HCT116 (cell line): ENCODE results near the gene USP36. TPM values are rescaled to one million over a fixed set of nuclear protein-coding genes. Genes with fewer than 3 reads are reported as not detected.

ENCODE experiments used
- ATAC-seq: fragments of 200-7000 bp; cut with Tn5 transposase; 2 replicates; pipeline ENCODE4 v1.9.1; 2020; ENCODE audit warnings: mild to moderate bottlenecking, moderate library complexity
- BruUV-seq: library from RNA; stranded (reverse); fragments of 400-500 nt; replicated peaks from 2 replicates; lab custom pipeline; 2021; lab: Mats Ljungman, UMichigan
- CTCF ChIA-PET: fragments of 300-600 bp; sonication (Branson Sonifier 250); formaldehyde crosslinking; loops from one replicate; lab custom pipeline; 2021; ENCODE audit warnings: antibody characterized with exemption; lab: Charles Lee
- POLR2A ChIA-PET: fragments of 300-600, 350-600 bp; sonication (Branson Sonifier 250); formaldehyde crosslinking; loops from one replicate; lab custom pipeline; 2021; ENCODE audit warnings: antibody characterized with exemption; lab: Charles Lee
- RAD21 ChIA-PET, 2 experiments: fragments of 300-600 bp; sonication (Branson Sonifier 250); formaldehyde crosslinking; loops; one replicate each; lab custom pipeline; 2023; ENCODE audit warnings: low total read pairs in 2 of 2; ENCODE audit not compliant: uncharacterized antibody in 2 of 2, unreplicated experiment in 2 of 2, low non-redundant PET in 1 of 2; lab: Charles Lee
- DNase-seq: peaks from one replicate; pipeline ENCODE4 v3.0.0-alpha.2; 2010; ENCODE audit warnings: low read depth, low spot score
- H2AFZ ChIP-seq: fragments of 200-600 bp; shearing (Covaris generic), sonication (generic); 2 replicates; pipeline ENCODE4 v1.6.1; 2017; ENCODE audit warnings: low read depth, mixed run types, mixed read lengths, antibody characterized with exemption, low read length; ENCODE audit not compliant: poor library complexity, severe bottlenecking
- H3K27ac ChIP-seq: 2 replicates; pipeline ENCODE4 v1.5.1; 2012; ENCODE audit warnings: low read depth, low read length
- H3K27me3 ChIP-seq: fragments of 200-600 bp; sonication (generic); 2 replicates; pipeline ENCODE4 v1.6.1; 2016; ENCODE audit warnings: mixed run types, low read length, mixed read lengths; ENCODE audit not compliant: insufficient read depth
- H3K36me3 ChIP-seq, 2 experiments: fragments of 200-500 bp in 1 of 2; fragments of 200-600 bp in 1 of 2; sonication (Bioruptor generic) in 1 of 2; sonication (generic) in 1 of 2; 2 replicates each; pipeline versions ENCODE4 v1.5.1 to v1.6.1; 2014 to 2016; ENCODE audit warnings: low read length in 2 of 2, inconsistent platforms in 1 of 2, mixed read lengths in 1 of 2, mixed run types in 1 of 2; ENCODE audit not compliant: insufficient read depth in 2 of 2, control insufficient read depth in 1 of 2
- H3K4me1 ChIP-seq, 2 experiments: fragments of 200-600 bp in 1 of 2; sonication (generic) in 1 of 2; 2 replicates each; pipeline versions ENCODE4 v1.5.1 to v1.6.1; 2012 to 2017; ENCODE audit warnings: low read length in 2 of 2, inconsistent platforms in 1 of 2, mild to moderate bottlenecking in 1 of 2, mixed read lengths in 1 of 2, mixed run types in 1 of 2, moderate library complexity in 1 of 2; ENCODE audit not compliant: insufficient read depth in 2 of 2, control insufficient read depth in 1 of 2
- H3K4me2 ChIP-seq: fragments of 200-600 bp; sonication (generic); 2 replicates; pipeline ENCODE4 v1.6.1; 2017; ENCODE audit warnings: mixed run types, low read length, mixed read lengths
- H3K4me3 ChIP-seq, 2 experiments: fragments of 200-600 bp in 1 of 2; sonication (generic) in 1 of 2; replicated peaks in 1 of 2; 2 replicates each; pipeline ENCODE4 v1.5.1; 2011 to 2016; ENCODE audit warnings: low read length in 2 of 2, control low read depth in 1 of 2, low read depth in 1 of 2, mild to moderate bottlenecking in 1 of 2, mixed read lengths in 1 of 2, mixed run types in 1 of 2
- H3K79me2 ChIP-seq: fragments of 200-600 bp; sonication (generic); 2 replicates; pipeline ENCODE4 v1.6.1; 2017; ENCODE audit warnings: mild to moderate bottlenecking, mixed run types, low read length, moderate library complexity, mixed read lengths; ENCODE audit not compliant: insufficient read depth
- H3K9ac ChIP-seq: fragments of 200-600 bp; sonication (generic); 2 replicates; pipeline ENCODE4 v1.6.1; 2016; ENCODE audit warnings: low read length, mixed read lengths
- H3K9me2 ChIP-seq: fragments of 200-600 bp; sonication (generic), shearing (Covaris generic); 2 replicates; pipeline ENCODE4 v1.6.1; 2017; ENCODE audit warnings: mixed run types, mild to moderate bottlenecking, moderate library complexity; ENCODE audit not compliant: insufficient read depth
- H3K9me3 ChIP-seq, 2 experiments: fragments of 200-500 bp in 1 of 2; fragments of 200-600 bp in 1 of 2; sonication (Bioruptor generic) in 1 of 2; sonication (generic) in 1 of 2; 2 replicates each; pipeline ENCODE4 v1.6.1; 2014 to 2017; ENCODE audit warnings: low read length in 2 of 2, mixed read lengths in 2 of 2, inconsistent platforms in 1 of 2, low read depth in 1 of 2, mild to moderate bottlenecking in 1 of 2, mixed run types in 1 of 2, moderate library complexity in 1 of 2; ENCODE audit not compliant: control insufficient read depth in 1 of 2, insufficient read depth in 1 of 2
- H4K20me1 ChIP-seq: fragments of 200-600 bp; sonication (generic), shearing (Covaris generic); 2 replicates; pipeline ENCODE4 v1.6.1; 2017; ENCODE audit warnings: mixed run types, mild to moderate bottlenecking, moderate library complexity; ENCODE audit not compliant: insufficient read depth
- CBX3 ChIP-seq: IDR thresholded peaks from 2 replicates; pipeline ENCODE4 v1.6.1; 2012; ENCODE audit warnings: low read depth
- EGR1 ChIP-seq: IDR thresholded peaks from 2 replicates; pipeline ENCODE4 v1.6.1; 2012; ENCODE audit warnings: low read depth
- EZH2 ChIP-seq: fragments of 200-600 bp; sonication (generic); IDR thresholded peaks from 2 replicates; pipeline ENCODE4 v1.6.1; 2017; ENCODE audit warnings: antibody characterized with exemption, mixed run types
- EZH2phosphoT487 ChIP-seq: fragments of 200-600 bp; IDR thresholded peaks from 2 replicates; pipeline ENCODE4 v1.6.1; 2018; ENCODE audit warnings: antibody characterized with exemption, borderline replicate concordance
- MAX ChIP-seq: IDR thresholded peaks from 2 replicates; pipeline ENCODE4 v1.6.1; 2012
- POLR2AphosphoS5 ChIP-seq: IDR thresholded peaks from 2 replicates; pipeline ENCODE4 v1.6.1; 2011; ENCODE audit warnings: mild to moderate bottlenecking, low read depth, low read length, moderate library complexity
- RAD21 ChIP-seq: IDR thresholded peaks from 2 replicates; pipeline ENCODE4 v1.6.1; 2012; ENCODE audit warnings: low read depth, mild to moderate bottlenecking
- SIN3A ChIP-seq: IDR thresholded peaks from 2 replicates; pipeline ENCODE4 v1.6.1; 2012; ENCODE audit warnings: low read depth
- SP1 ChIP-seq: IDR thresholded peaks from 2 replicates; pipeline ENCODE4 v1.6.1; 2012; ENCODE audit warnings: low read depth
- TCF7L2 ChIP-seq: IDR thresholded peaks from 2 replicates; pipeline ENCODE4 v1.7.0; 2011; ENCODE audit warnings: borderline replicate concordance, inconsistent platforms; ENCODE audit not compliant: insufficient read depth, insufficient read length; ENCODE audit errors: extremely low read depth
- ZFX ChIP-seq: fragments of 450-650 bp; IDR thresholded peaks from 2 replicates; pipeline ENCODE4 v1.6.1; 2017
- ZNF274 ChIP-seq: fragments of 200-500 bp; sonication (Bioruptor generic); IDR thresholded peaks from 2 replicates; pipeline ENCODE4 v1.6.1; 2014; ENCODE audit warnings: mild to moderate bottlenecking, low read depth, low read length, inconsistent platforms
- intact Hi-C: fragments of 100-400 bp; cut with micrococcal nuclease; formaldehyde crosslinking; loops from 2 replicates; pipeline ENCODE4 v1.10.0; 2022
- total RNA-seq: library from RNA; stranded (reverse); gene quantifications from one replicate; pipeline ENCODE4 v1.2.1, GENCODE V29; 2021; ENCODE audit not compliant: unreplicated experiment
- TF ChIP-seq, protein P1 (sequence below), 3 experiments: fragments of 200-600 bp in 1 of 3; sonication (generic) in 1 of 3; IDR thresholded peaks in 2 of 3; conservative IDR thresholded peaks in 1 of 3; 2 replicates each; pipeline ENCODE4 v1.5.1; 2012 to 2017; ENCODE audit warnings: low read depth in 2 of 3, low read length in 2 of 3, antibody characterized with exemption in 1 of 3, borderline replicate concordance in 1 of 3, control low read depth in 1 of 3, mild to moderate bottlenecking in 1 of 3, mixed read lengths in 1 of 3, mixed run types in 1 of 3, moderate library complexity in 1 of 3; ENCODE audit not compliant: insufficient read depth in 1 of 3
- TF ChIP-seq, protein P2 (sequence below): IDR thresholded peaks from 2 replicates; pipeline ENCODE4 v1.6.1; 2012; ENCODE audit warnings: low read depth

The USP36 gene
- total RNA-seq, 1 experiment from 2014 or later: 104 TPM

- Histone ChIP-seq H3K9ac (no peak overlapping the region), H3K79me2 (peaks cover 56% of the 10 kb centered on the region), H3K36me3 (peaks cover 79 to 90% of the 10 kb centered on the region in 2 experiments), H2AFZ (no peak overlapping the region), H3K27ac (no peak overlapping the region), H3K4me2 (no peak overlapping the region), H3K9me3 (no peaks in the 10 kb centered on the region)
- RAD21 ChIA-PET: no interaction called here
- no peak for DNase-seq
- no peak for ATAC-seq
- POLR2A ChIA-PET: no interaction called here
- CTCF ChIA-PET: no interaction called here
- BruUV-seq: no TSS peak
- TF ChIP-seq, protein P1, sequence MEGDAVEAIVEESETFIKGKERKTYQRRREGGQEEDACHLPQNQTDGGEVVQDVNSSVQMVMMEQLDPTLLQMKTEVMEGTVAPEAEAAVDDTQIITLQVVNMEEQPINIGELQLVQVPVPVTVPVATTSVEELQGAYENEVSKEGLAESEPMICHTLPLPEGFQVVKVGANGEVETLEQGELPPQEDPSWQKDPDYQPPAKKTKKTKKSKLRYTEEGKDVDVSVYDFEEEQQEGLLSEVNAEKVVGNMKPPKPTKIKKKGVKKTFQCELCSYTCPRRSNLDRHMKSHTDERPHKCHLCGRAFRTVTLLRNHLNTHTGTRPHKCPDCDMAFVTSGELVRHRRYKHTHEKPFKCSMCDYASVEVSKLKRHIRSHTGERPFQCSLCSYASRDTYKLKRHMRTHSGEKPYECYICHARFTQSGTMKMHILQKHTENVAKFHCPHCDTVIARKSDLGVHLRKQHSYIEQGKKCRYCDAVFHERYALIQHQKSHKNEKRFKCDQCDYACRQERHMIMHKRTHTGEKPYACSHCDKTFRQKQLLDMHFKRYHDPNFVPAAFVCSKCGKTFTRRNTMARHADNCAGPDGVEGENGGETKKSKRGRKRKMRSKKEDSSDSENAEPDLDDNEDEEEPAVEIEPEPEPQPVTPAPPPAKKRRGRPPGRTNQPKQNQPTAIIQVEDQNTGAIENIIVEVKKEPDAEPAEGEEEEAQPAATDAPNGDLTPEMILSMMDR (IDR thresholded peaks at IDR 0.05 in 2 of 3, conservative IDR thresholded peaks at IDR 0.05 in 1 of 3; ENCODE audit: borderline replicate concordance in 1 of 3, insufficient read depth in 1 of 3, low read depth in 2 of 3, low read length in 2 of 3): no peak
- TF ChIP-seq MAX (no peak), TCF7L2 (no peak), SP1 (no peak), EGR1 (no peak), ZNF274 (no peak), EZH2phosphoT487 (no peak), ZFX (no peak), SIN3A (no peak), CBX3 (no peak), EZH2 (no peak), RAD21 (no peak), POLR2AphosphoS5 (no peak)
- TF ChIP-seq, protein P2, sequence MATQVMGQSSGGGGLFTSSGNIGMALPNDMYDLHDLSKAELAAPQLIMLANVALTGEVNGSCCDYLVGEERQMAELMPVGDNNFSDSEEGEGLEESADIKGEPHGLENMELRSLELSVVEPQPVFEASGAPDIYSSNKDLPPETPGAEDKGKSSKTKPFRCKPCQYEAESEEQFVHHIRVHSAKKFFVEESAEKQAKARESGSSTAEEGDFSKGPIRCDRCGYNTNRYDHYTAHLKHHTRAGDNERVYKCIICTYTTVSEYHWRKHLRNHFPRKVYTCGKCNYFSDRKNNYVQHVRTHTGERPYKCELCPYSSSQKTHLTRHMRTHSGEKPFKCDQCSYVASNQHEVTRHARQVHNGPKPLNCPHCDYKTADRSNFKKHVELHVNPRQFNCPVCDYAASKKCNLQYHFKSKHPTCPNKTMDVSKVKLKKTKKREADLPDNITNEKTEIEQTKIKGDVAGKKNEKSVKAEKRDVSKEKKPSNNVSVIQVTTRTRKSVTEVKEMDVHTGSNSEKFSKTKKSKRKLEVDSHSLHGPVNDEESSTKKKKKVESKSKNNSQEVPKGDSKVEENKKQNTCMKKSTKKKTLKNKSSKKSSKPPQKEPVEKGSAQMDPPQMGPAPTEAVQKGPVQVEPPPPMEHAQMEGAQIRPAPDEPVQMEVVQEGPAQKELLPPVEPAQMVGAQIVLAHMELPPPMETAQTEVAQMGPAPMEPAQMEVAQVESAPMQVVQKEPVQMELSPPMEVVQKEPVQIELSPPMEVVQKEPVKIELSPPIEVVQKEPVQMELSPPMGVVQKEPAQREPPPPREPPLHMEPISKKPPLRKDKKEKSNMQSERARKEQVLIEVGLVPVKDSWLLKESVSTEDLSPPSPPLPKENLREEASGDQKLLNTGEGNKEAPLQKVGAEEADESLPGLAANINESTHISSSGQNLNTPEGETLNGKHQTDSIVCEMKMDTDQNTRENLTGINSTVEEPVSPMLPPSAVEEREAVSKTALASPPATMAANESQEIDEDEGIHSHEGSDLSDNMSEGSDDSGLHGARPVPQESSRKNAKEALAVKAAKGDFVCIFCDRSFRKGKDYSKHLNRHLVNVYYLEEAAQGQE: no peak
- TF ChIP-seq, all 23 proteins: peak for 0
- Histone ChIP-seq H3K9me2 (no peaks in the 10 kb centered on the region), H4K20me1 (0 out of 2 replicates have a peak, but pooled peaks cover 8% of the 10 kb centered on the region), H3K4me1 (no peaks in the 10 kb centered on the region), H3K27me3 (no peaks in the 10 kb centered on the region), H3K4me3 (no peak overlapping the region)
- intact Hi-C loops: no loop called here
These were observed 27.8 kb downstream of the USP36 start for GRCh38 chr17:78812855-78813254.
